Activated T-cell treated with anti-CD3 and anti-CD28 coated beads, Interleukin-2, amount 50 U/mL, for 48 hours (primary cell): Measurements from ENCODE around the gene CARMIL1.
A peak's percentile ranks its signal among the peaks of the same experiment; 100 is the strongest.

Experiments
- DNase-seq, 2 experiments: peaks; one replicate each; pipeline ENCODE4 v3.0.0-alpha.2; 2020

Gene CARMIL1

GRCh38 chr6:25337431-25337830 is 58.3 kb downstream of the CARMIL1 start:
- DNase-seq: no peak

- no peak for DNase-seq
Observed at GRCh38 chr6:25340431-25341202, 61.4 kb downstream of the CARMIL1 start.

DNA sequence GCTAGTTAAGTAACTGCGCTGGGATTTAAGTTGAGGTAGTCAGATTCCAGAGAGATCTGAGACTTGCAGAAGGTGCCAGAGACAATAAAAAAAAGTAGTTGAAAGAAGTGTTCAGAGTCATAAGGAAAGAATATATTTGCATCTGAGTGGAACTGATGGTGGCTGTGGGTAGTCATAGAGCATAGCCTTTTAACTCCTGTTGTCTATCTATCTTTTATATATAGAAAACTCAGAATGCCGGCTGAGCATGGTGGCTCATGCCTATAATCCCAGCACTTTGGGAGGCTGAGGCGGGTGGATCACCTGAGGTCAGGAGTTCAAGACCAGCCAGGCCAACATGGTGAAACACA is 62.0 kb downstream of the CARMIL1 start:
- no peak for DNase-seq

- no peak for DNase-seq
Observed at GRCh38 chr6:25341923-25342619, 62.9 kb downstream of the CARMIL1 start.

DNA sequence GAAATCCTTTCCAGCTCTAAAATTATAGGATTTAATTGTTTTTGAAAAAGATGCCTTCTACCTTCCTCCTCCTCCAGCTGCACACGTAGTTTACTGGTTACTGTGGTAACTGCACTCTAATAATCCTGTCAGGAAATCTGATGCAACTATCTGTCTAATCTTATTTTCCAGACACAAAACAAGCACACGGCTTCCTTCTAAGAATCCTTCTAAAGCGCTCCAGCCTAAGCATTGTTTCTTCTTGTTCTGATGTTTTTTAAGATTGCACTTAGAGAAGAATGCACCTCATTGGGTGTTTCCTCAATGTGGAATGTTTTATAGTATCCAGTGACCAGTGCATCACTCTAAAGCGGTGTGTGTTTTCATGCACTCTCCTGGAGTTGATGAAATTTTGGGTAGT is 63.6 kb downstream of the CARMIL1 start:
- DNase-seq: no peak

- DNase-seq: no peak
Observed at GRCh38 chr6:25343984-25344383, 64.8 kb downstream of the CARMIL1 start.

DNA sequence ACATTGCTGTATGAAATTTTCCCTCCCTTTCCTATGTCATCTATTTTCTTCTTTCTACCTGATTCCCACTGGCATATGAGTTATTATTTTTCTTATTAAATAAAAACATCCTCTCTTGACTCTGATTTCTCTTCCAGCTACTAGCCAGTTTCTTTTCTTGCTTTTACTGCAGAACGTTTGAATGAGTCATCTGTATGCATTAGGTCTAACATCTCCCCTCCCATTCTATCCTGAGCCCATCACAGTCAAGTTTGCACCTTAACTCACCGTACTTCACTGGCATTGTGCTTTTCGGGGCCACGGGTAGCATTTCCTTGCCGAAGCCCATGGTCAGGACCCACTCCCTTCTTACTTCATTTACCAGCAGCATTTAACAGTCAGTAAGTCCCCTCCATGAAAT is 65.7 kb downstream of the CARMIL1 start:
- DNase-seq: no peak

- no peak for DNase-seq
Observed at GRCh38 chr6:25346064-25346463, 66.9 kb downstream of the CARMIL1 start.

- DNase-seq: no peak
Observed at GRCh38 chr6:25350573-25350972, 71.4 kb downstream of the CARMIL1 start.

DNA sequence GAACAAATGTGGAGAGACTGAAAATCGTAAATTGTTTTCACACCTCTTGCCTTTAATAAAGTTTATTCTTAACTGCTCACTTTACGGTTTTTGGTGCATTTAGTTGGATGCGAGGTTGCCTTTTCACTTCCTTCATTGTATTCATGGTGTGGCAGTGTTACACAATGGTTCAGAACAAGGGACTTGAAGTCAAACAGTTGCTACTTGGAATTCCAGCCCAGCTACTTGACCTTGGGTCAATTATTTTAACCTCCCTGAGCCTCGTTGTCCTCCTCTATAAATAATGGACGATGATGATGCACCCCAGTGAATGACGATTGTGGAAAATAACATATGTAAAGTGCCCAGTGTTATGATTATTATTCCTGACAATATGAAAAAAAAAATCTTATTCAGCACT is 72.3 kb downstream of the CARMIL1 start:
- no peak for DNase-seq

DNA sequence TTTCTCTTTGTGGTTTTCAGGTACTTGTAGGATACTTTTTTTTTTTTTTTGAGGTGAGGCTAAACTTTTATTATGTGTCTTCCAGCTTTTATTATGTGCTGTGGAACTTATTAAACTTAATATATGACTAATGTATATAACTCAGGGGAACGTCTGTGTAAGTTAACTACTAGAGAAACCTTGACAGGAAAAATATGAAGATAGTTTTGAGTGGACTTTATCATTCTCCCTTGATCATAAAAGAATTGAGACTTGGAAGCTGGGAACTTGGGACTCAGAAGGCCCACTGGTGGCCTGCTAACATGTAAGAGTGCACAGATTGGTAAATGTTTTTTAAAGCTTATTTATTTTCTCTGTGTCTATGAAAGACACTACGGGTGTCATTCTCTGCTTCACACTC is 73.1 kb downstream of the CARMIL1 start:
- DNase-seq: no peak

- no peak for DNase-seq
Observed at GRCh38 chr6:25354078-25354932, 75.1 kb downstream of the CARMIL1 start.

DNA sequence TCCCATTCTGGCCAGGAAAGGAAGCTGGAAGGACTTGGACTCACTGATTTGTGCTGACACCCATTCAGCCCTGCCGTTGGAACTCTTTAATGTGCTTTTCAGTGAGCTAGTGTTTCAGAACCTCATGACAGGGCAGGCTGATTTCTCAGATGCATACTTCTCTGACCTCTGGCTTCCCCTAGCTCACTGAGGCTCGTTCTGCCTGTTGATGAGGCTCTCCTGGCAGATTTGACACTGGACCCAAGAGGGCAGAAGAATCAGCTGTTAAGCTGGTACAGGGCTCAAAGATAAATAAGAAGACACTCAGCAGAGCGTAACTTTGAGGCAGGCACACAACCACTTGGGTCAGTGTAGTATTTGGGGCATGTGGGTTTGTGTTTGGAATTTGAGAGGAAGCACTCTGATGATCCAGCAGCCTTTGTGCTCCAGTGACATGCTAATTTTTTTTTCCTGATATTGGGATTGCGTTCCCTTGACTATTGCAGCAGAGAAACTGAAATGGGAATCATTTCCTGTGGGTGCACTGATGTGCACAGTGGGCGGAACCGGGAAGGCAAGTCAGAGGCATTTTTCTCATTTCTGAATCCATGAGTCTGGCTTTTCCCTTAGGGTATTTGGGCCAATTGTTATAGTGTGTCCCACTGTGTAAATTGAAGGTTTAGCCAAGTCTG is 80.2 kb downstream of the CARMIL1 start:
- DNase-seq: no peak

GRCh38 chr6:25359891-25360290 is 80.7 kb downstream of the CARMIL1 start:
- DNase-seq: no peak

GRCh38 chr6:25360621-25361020 is 81.4 kb downstream of the CARMIL1 start:
- DNase-seq: no peak

DNA sequence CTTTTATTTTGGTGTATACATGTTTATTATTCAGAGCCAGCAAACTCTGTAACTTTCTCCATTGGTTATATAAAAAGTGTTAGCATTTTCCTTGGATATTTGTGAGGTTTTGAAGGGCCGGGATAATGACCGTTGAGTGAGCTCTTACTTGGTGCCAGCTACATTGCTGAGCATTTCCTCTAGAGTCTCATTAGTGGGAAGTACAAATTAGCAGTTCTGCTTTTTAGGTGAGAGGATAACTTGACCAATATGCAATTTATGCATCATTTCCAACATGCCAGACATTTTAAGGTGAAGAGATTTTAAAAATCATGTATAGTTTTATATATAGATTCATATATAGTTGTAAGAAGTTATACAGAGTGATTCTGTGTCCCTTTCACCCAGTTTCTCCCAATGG is 84.3 kb downstream of the CARMIL1 start:
- DNase-seq: no peak

- no peak for DNase-seq
Observed at GRCh38 chr6:25365154-25365553, 86.0 kb downstream of the CARMIL1 start.

DNA sequence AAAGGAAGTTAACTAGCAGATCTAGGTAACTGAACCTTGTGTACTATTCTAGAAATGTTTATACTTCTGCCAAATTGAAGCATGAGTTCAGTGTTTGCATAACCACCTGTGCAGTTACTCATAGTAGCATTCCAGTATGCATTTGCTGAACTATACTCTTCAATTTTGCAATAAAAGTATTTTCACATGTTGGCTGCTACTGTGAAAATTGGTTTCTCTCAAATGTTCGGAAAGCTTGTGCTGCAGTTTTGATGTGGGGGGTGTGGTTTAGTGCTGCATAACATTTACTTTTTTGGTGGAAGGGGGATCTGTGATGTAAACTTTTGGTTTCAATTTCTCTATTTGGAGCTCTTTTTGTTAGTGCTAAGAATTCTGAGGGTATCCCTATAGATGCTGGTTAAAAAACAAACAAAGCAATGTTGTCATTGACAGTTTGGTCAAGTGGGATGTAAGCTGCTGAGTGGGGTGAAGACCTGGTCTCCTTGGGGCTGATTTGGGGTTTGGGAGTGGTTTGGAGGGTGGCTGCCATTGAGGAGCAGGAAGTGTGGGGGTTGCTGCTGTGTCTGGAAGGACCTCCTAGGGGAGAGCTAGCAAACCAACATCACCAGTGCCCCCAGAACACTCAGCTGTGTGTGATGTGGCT is 87.8 kb downstream of the CARMIL1 start:
- peak; percentile 37 to 45 for DNase-seq

DNA sequence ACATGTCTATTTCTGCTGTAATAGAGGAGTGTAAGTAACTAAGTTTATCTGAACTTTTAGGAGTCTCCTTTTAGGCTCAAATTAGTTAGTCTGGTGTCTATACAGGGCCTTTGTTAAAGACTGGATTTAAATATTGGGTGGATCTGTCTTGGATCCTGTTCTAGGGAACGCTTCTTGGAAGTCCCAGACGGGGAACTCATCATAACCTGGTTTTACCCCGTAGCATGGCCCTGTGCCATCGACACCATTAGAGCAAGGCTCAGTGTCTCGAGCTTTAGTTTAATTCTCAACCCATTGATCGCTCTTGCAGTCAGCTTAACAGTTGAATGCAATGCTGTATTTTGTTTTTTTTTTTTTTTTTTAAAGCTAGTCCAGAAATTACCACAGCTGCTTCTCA is 89.9 kb downstream of the CARMIL1 start:
- DNase-seq: no peak

DNA sequence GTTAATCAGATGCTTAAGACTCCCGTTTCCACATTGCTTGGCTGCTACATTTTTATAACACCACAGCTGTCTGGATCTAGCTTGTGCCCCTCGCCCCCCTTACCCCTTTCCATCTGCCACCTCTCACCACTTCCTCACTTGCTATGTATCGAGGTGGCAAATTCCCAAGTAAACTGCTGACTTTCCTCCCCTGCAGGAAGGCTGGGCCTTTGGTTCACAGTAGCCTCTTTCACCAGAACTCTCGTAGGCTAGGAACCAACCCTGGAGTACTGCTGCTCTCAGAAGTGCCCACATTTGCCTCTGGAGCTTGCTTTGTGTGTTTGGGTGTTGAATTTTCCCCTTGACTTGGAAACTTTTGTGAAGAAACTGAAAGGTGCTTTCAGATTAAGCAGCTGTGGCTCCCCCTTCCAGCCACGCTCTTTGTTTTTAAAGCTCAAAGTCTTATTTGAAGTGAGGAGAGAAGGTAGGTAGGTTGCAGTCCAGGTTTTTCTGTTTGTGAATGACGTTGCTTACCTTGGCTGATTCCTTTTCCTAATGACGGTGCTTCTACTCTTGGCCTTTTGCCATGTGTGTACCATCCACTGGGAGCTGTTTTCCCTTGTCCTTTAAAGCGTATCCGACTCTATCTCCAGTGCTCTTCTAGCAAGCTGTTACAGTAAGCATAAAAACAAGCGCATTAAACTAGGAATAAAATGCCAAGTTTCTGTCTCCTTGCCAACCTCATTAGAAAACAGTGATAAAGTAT is 90.4 kb downstream of the CARMIL1 start:
- DNase-seq: peak; percentile 28 to 34

DNA sequence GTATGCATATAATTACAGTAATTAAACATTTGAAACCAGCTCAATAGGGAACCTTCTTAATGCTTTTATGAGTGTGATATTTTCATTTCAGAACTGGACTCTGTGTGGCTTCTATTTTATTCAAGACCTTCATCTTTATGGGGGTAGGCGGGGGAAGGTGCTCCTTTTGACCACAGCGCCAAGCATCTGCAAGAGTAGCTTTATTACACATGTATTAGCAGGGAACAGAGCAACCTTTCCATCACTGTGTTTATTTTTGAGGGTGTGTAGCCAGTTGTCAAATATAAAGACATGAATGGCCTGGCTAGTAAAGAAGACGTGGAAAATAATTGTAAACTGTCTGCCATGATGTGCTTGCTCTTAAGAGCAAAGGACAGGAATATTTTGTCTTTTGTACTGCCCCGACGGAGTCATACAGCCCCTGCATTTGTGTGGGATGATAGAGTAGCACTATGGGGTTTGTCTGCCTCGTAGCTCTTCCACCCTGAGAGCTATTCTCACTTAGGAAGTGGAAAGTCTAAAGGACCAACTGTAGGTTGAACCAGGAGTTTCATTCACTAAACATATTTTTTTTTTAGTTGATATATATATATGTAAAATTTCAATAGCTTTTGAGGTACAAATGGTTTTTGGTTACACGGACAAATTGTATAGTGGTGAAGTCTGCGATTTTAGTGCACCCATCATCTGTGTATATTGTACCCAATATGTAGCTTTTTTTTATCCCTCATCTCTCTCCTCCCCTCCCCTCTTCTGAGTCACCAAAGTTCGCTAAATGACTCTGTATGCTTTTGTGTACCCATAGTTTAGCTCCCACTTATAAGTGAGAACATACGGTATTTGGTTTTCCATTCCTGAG is 91.2 kb downstream of the CARMIL1 start:
- DNase-seq: peak in 1 of 2 experiments; percentile 27
